Vagina (tissue), 2 donors: ENCODE measurements around the gene TRIM7. TPM values are rescaled to one million over a fixed set of nuclear protein-coding genes. Genes with fewer than 3 reads are reported as not detected.

Experiments used
- DNase-seq, 2 donors: peaks; one replicate each; pipeline ENCODE4 v3.0.0-alpha.2; 2017; ENCODE audit errors: extremely low spot score in 2 of 2
- H3K27ac ChIP-seq: fragments of 200-600 bp; sonication (generic); one replicate; pipeline ENCODE4 v1.5.1; 2019
- H3K27me3 ChIP-seq: fragments of 200-600 bp; sonication (generic); one replicate; pipeline ENCODE4 v1.5.1; 2019
- H3K36me3 ChIP-seq, 2 donors: fragments of 200-600 bp; sonication (generic); one replicate each; pipeline ENCODE4 v1.5.1; 2017 to 2019
- H3K4me1 ChIP-seq: fragments of 200-600 bp; sonication (generic); one replicate; pipeline ENCODE4 v1.5.1; 2019
- H3K4me3 ChIP-seq, 2 donors: fragments of 200-600 bp; sonication (generic); 1 replicate in 1 of 2; 2 replicates in 1 of 2; pipeline ENCODE4 v1.5.1; 2016 to 2019
- H3K9me3 ChIP-seq: fragments of 200-600 bp; sonication (generic); one replicate; pipeline ENCODE4 v1.5.1; 2019
- CTCF ChIP-seq, 3 experiments: fragments of 450-650 bp in 2 of 3; fragments of 200-600 bp in 1 of 3; sonication (generic) in 1 of 3; IDR thresholded peaks; one replicate each; pipeline ENCODE4 v1.5.1; 2017 to 2019; ENCODE audit warnings: antibody characterized with exemption in 3 of 3, mild to moderate bottlenecking in 2 of 3, moderate library complexity in 2 of 3
- POLR2A ChIP-seq, 2 donors: fragments of 450-650 bp; IDR thresholded peaks; one replicate each; pipeline ENCODE4 v1.6.1; 2017; ENCODE audit warnings: antibody characterized with exemption in 2 of 2, mild to moderate bottlenecking in 2 of 2, moderate library complexity in 2 of 2
- POLR2AphosphoS5 ChIP-seq, 2 donors: sonication (generic); formaldehyde crosslinking; IDR thresholded peaks; one replicate each; pipeline ENCODE4 v1.9.0; 2017; ENCODE audit warnings: antibody characterized with exemption in 2 of 2, mild to moderate bottlenecking in 2 of 2, low read depth in 1 of 2; ENCODE audit not compliant: insufficient read depth in 1 of 2
- intact Hi-C: fragments of 100-400 bp; cut with DNase I; formaldehyde crosslinking; loops from one replicate; pipeline ENCODE4 v1.15.1; 2023
- total RNA-seq: library from RNA; depleted of rRNA; stranded (reverse); fragments of >200 nt; gene quantifications from one replicate; pipeline ENCODE4 v1.2.3, GENCODE V29; 2016

The TRIM7 gene
- total RNA-seq, 1 donor from 2014 or later: 21.6 TPM

- Histone ChIP-seq H3K27me3 (no peaks in the 10 kb centered on the region), H3K4me1 (peaks cover 29% of the 10 kb centered on the region), H3K4me3 (peak overlapping the region; percentile 64 to 83), H3K9me3 (no peaks in the 10 kb centered on the region), H3K27ac (peak overlapping the region; percentile 87), H3K36me3 (no peaks in the 10 kb centered on the region)
- intact Hi-C loops: no loop called here
- no peak for DNase-seq
- no peak for TF ChIP-seq CTCF (IDR thresholded peaks at IDR 0.05)
- TF ChIP-seq POLR2A (IDR thresholded peaks at IDR 0.05): no peak
- TF ChIP-seq POLR2AphosphoS5 (IDR thresholded peaks at IDR 0.05; ENCODE audit: insufficient read depth in 1 of 2, low read depth in 1 of 2): no peak
Measured at GRCh38 chr5:181203777-181204112, 1.3 kb downstream of the TRIM7 start.

DNA sequence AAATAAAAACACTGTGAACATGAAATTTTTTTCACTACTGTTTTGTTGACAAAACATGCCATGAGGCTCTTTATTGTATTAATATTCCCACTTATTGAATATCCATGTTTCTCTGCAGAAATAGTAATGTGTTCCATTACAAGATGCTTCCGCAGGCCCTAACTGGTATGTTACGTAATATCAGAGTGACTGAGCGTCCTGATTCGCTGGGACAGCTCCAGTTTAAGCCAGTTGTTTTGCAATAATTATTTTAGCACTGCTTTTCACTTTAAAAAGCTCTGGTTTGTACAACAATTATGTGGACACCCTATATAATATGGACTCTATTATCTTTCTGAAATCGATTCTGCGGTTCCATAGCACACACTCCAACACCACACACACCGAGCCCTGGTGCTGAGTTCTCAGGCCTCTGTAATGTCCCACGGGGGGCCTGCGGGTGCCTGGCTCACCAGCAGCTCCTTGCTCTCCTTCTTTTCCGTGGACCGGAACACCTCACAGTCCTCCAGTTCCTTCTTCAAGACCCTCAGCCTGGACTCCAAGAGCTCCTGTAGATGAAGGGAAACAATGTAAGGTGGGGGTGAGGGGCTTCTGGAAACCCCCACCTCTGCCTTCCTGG is 1.8 kb downstream of the TRIM7 start:
- H3K36me3 ChIP-seq: no peaks in the 10 kb centered on the region
- H3K9me3 ChIP-seq: no peaks in the 10 kb centered on the region
- intact Hi-C loops: no loop called here
- TF ChIP-seq POLR2AphosphoS5 (IDR thresholded peaks at IDR 0.05; ENCODE audit: insufficient read depth in 1 of 2, low read depth in 1 of 2): peak; percentile 22 to 50
- no peak for TF ChIP-seq CTCF (IDR thresholded peaks at IDR 0.05)
- H3K27me3 ChIP-seq: no peaks in the 10 kb centered on the region
- H3K4me3 ChIP-seq: peak overlapping the region; percentile 64 to 83
- H3K27ac ChIP-seq: peak overlapping the region; percentile 87
- DNase-seq: no peak
- peaks cover 29% of the 10 kb centered on the region for H3K4me1 ChIP-seq

DNA sequence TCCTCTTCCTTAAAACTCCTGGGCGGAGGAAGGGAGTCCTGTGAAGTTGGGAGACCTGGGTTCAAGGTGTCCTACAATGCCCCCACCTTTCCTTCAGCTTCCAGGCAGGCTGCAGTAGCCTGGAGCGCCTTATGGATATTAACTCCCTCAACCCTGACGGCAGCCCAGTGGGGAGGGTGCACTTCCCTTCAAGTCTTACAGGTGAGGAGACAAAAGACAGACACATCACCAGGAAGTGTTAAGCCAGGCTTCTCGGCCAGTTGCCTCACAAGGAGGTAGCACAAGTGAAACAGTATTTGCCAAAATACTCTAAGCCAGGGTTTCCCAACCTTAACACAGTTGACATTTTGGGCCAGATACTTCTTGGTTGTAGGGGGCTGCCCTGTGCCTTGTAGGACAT is 4.2 kb downstream of the TRIM7 start:
- no peak overlapping the region for H3K4me3 ChIP-seq
- no peak overlapping the region for H3K27ac ChIP-seq
- DNase-seq: no peak
- H3K4me1 ChIP-seq: peaks cover 22% of the 10 kb centered on the region
- intact Hi-C loops: no loop called here
- no peaks in the 10 kb centered on the region for H3K27me3 ChIP-seq
- H3K9me3 ChIP-seq: no peaks in the 10 kb centered on the region
- H3K36me3 ChIP-seq: no peaks in the 10 kb centered on the region
- no peak for TF ChIP-seq CTCF (IDR thresholded peaks at IDR 0.05)
- no peak for TF ChIP-seq POLR2A (IDR thresholded peaks at IDR 0.05)
- TF ChIP-seq POLR2AphosphoS5 (IDR thresholded peaks at IDR 0.05; ENCODE audit: insufficient read depth in 1 of 2, low read depth in 1 of 2): no peak

- no peak for DNase-seq
- Histone ChIP-seq H3K27me3 (no peaks in the 10 kb centered on the region), H3K4me1 (peaks cover 14% of the 10 kb centered on the region), H3K36me3 (no peaks in the 10 kb centered on the region), H3K27ac (no peak overlapping the region), H3K9me3 (no peaks in the 10 kb centered on the region), H3K4me3 (no peak overlapping the region)
- TF ChIP-seq CTCF (IDR thresholded peaks at IDR 0.05) (no peak), POLR2A (IDR thresholded peaks at IDR 0.05) (no peak), POLR2AphosphoS5 (IDR thresholded peaks at IDR 0.05; ENCODE audit: insufficient read depth in 1 of 2, low read depth in 1 of 2) (no peak)
- intact Hi-C loops: loop anchor here (10.0 kb wide), 1 partner anchor 395 kb away; the partner anchor contains the start of gene MGAT1
Measured at GRCh38 chr5:181199881-181200638, 4.9 kb downstream of the TRIM7 start.
